ENCODE measurements around the gene OBSCN. TPM values are rescaled to one million over a fixed set of nuclear protein-coding genes. Genes with fewer than 3 reads are reported as not detected.

OBSCN gene
- total RNA-seq, 1 experiment from 2014 or later: 33.3 TPM

GRCh38 chr1:228362141-228362883, 154.5 kb downstream of the OBSCN start:
- Histone ChIP-seq H2BK12ac (ENCODE audit: insufficient read length, low read depth, low read length) (no peak overlapping the region), H3T11ph (ENCODE audit: low read length) (no peak overlapping the region), H2AK5ac (ENCODE audit: insufficient read length, low read length) (no peak overlapping the region), H2BK120ac (ENCODE audit: low read depth, low read length, poor library complexity, severe bottlenecking) (no peak overlapping the region), H2BK15ac (ENCODE audit: low read depth, low read length) (no peak overlapping the region), H3K9ac (ENCODE audit: extremely low read depth, insufficient read length, low read length) (no peak overlapping the region), H2BK5ac (ENCODE audit: insufficient read length, low read length) (no peak overlapping the region), H3K4ac (ENCODE audit: low read depth, low read length) (no peak overlapping the region), H3K27me3 (ENCODE audit: insufficient read depth, low read length) (no peaks in the 10 kb centered on the region), H3K56ac (ENCODE audit: insufficient read length, low read depth, low read length) (no peak overlapping the region), H3K27ac (ENCODE audit: insufficient read length, low read depth, low read length) (no peak overlapping the region), H2AFZ (ENCODE audit: low read length) (no peak overlapping the region), H3K23me2 (ENCODE audit: insufficient read length, low read depth, low read length, poor library complexity, severe bottlenecking) (no peaks in the 10 kb centered on the region), H3K14ac (ENCODE audit: insufficient read depth, low read length) (no peak overlapping the region; the same call in 1 of the 2 replicates), H3K9me3 (ENCODE audit: control insufficient read depth, low read depth, low read length) (no peaks in the 10 kb centered on the region), H3K18ac (ENCODE audit: insufficient read length, low read depth, low read length) (no peak overlapping the region), H4K91ac (ENCODE audit: insufficient read length, low read depth, low read length) (no peak overlapping the region), H3K79me2 (ENCODE audit: insufficient read depth, low read length) (no peaks in the 10 kb centered on the region), H3K23ac (ENCODE audit: insufficient read length, low read depth, low read length) (no peak overlapping the region), H4K5ac (ENCODE audit: insufficient read length, low read depth, low read length) (no peak overlapping the region), H3K4me1 (ENCODE audit: insufficient read depth, low read length) (no peaks in the 10 kb centered on the region), H3K79me1 (ENCODE audit: insufficient read depth, low read depth, low read length, poor library complexity, severe bottlenecking) (no peaks in the 10 kb centered on the region), H2BK20ac (ENCODE audit: low read depth, low read length, poor library complexity, severe bottlenecking) (no peak overlapping the region), H3K4me2 (ENCODE audit: insufficient read depth, insufficient read length, low read length) (no peak overlapping the region), H4K20me1 (ENCODE audit: control insufficient read depth, insufficient read depth, insufficient read length) (peaks cover 4% of the 10 kb centered on the region), H4K8ac (replicated peaks; ENCODE audit: insufficient read length, low read depth, low read length) (no peak overlapping the region)
- H3K4me3 Mint-ChIP-seq: no peak overlapping the region
- no peaks in the 10 kb centered on the region for H3K9me3 Mint-ChIP-seq
- peaks cover 5% of the 10 kb centered on the region for H3K27me3 Mint-ChIP-seq (ENCODE audit: low read depth)
- no peak overlapping the region for H3K27ac Mint-ChIP-seq
- peaks cover 0 to 3% (median 1%) of the 10 kb centered on the region in 3 experiments; a peak in 3 of 7 replicates for H3K36me3 Mint-ChIP-seq (ENCODE audit: insufficient read depth in 1 of 3, low read depth in 3 of 3)
- H3K4me1 Mint-ChIP-seq: peaks cover 0 to 3% of the 10 kb centered on the region in 2 experiments; a peak in 1 of 4 replicates
- WGBS (ENCODE audit: extremely low coverage, insufficient read length, low lambda C conversion rate): no CpG with 5 or more reads among the region's 18 CpGs
- TF ChIP-seq CTCF (conservative IDR thresholded peaks at IDR 0.05): no peak
- DNase-seq: no peak

All from H9 (cell line).